ENCODE data around the gene KISS1.

KISS1 gene

DNA sequence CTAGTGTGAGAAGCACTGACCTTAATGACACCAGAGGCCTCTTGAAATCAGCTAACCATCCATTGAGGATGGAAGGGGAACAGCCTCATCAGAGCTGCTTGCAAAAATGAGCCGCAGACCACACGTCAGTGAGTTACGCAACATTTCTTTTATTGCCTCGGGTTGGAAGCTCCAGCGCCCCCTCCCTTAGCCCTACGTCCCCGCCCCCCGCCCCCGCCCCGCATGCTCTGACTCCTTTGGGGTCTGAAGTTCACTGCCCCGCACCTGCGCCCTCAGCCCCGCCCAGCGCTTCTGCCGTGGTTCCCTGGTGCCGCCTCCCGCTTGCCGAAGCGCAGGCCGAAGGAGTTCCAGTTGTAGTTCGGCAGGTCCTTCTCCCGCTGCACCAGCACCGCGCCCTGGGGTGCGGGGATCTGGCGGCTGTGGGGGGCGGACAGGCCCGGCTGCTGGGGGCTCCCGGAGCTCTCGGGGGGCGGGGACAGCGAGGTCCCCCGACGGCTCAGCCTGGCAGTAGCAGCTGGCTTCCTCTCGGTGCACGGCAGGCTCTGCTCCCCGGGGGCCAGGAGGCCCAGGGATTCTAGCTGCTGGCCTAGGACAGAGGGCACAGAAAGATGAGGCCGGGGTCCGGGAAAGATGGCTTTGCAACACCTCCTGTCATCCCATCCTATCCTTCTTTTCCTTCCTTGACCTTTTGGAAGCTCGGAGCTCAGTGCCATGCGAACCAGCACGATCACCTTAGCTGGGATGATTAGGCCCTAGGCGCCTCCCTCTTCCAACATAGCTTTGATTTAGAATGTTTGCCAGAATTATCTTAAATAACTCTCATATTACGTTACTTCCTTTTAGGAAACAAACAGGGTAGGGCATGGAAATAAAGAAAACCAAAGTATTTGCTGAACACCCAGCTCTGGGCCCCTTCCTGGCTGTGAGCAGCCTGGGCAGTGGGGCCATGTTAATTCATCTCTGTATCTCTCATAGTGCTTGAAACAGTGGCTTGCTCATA lies 5.8 kb downstream of the KISS1 start:
- peak; percentile 56 for DNase-seq

DNA sequence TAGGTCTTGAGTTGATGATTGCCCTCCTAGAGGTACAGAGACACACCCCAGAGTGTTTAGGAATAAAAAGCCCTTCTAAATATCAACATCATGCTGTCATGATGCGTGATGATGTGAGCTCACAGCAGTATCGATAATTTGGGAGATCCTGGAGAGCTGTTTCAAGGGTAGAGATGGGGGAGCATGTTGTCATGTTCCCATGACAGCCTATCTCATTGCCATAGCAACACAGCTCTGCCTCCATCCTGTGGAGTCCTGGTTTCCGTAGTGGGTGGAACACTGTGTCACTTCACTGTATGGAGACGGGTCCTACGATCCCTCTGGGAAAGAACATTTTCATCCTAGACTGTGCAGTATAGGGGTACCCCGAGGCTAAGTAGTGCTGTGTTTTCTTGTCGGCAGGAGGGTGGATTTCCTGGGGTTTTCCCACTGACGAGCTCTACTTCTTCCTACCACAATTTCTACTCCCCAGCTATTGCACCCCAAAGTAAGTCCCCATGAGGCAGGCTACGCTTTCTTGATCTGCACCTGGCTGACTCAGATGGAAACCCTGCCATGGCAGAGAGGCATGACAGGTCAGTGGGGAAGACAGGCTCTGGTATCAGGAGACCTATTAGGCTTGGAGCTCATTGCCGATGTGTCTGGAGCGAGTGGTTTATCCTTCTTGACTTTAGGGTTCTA lies 7.2 kb downstream of the KISS1 start:
- no peak for DNase-seq

DNA sequence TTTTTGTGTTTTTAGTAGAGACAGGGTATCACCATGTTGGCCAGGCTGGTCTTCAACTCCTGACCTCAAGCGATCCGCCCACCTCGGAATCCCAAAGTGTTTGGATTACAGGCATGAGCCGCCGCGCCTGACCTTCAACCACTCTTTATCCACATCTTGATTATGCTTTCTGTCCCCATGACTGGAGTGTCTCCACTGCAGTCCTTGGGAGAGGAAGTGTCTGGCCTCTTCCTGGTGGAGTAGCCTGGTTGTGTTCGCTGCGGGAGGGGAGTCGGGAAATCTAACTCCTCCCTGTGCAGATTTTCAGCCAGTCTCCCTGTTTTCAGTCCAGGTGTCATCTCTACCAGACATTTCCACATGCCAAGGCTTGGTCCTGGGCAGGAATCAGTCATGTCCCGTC lies 9.7 kb downstream of the KISS1 start:
- DNase-seq: no peak

DNA sequence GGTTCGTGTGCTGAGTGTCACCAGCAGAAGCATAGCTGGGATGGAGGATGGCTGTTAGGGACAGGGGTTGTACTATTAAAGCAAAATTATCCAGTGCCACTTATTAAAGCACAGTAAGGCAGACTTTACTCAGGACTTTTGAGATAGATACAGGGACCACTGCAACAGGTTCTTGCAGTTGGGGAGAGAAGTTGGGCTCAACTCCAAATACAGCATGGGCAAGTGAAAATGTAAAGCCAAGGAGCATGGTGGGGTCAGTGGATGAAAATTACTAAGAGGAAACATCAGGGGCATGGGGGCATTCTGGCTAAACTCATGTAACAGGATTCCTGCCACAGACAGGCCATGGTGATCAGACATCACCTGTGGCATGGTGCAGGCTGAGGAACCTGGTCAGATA lies 15.2 kb downstream of the KISS1 start:
- DNase-seq: no peak

DNA sequence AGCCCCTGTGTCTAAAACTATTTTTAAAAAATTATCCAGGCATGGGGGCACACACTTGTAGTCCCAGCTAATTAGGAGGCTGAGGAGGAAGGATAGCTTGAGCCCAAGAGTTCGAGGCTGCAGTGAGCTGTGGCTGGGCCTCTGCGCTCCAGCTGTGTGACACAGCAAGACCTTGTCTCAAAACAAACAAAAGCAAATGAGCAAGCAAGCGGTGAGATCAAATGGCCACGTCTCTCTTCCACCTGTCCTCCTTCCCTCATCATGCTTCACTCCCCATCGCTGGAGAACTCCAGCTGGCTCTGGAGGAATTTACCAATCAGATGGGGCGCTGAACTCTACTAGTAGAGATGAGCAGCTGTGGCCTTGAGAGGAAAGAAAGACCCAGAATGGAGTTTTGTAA lies 16.2 kb downstream of the KISS1 start:
- DNase-seq: no peak

DNA sequence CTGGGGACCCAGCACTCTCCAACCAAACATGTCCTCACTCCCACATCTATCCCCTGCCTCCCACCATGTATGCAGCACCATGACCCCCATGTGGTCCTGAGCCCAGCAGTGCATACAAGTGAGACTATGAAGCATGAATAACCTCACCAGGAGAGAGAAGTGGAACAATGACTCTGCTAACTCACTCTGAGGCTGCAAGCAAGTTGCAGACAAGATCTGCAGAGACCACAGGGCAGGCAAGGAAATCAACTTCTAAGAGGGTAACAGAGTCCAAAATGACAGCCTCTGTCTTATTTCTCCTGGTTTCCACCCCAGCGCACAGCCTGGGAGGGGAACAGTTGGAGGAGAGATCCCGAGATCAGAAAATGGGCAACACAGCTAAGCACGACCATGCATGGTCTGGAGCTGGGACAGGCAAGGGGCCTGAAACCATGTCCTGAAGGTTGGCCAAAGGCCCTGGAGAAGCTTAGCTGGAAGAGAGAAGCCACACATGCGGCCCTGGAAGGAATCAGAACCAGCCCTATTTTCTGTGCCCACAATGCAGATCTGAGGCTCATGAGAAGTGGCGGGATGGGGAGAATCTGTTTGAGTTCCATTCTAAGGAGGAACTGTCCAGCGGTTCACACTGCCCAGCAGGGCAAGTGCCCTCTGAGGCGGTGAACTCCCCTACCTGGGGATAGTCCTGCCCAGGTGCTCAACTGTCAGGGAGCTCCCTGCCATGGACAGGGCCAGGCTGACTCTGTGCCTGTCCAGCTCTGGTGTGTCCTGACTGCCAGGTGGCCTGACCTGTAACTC lies 17.6 kb downstream of the KISS1 start:
- no peak for DNase-seq

DNA sequence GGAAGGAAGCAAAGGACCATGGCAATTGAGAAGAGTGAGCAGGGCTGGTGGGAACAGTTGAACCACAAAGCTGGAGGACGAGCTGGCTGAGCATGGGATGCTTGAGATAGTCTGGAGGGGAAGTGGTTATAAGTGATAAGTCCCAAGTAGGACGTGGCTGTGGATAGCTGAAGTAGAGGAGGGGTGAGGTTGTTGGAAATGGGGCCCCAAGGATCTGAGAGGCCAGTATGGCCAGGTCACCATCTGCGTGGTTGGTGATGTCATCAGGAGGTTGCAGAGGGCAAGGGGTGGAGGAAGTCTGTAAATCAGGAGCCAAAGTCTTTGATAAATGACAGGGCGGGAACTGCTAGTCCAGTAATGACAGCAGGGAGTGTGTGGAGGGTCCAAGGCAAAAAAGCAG lies 19.2 kb downstream of the KISS1 start:
- DNase-seq: no peak

DNA sequence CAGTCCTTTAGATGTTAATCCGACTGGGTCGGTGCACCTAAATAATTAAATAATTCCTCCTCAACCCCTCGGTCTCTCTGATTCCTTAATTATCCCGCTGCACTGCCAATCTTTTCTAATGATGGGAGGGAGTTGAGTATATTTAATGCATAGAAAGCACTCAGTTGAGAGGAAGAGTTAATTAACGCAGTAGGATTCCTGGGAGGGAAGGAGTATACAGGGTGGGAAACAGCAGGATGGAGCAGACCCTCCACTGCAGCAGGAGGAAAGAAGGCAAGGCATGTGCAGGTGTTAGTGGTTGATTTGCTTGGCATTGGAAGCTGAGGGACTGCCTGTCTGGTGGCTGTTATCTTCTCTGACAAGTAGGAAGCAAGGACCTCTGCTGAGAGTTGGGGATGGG lies 20.2 kb downstream of the KISS1 start:
- no peak for DNase-seq

DNA sequence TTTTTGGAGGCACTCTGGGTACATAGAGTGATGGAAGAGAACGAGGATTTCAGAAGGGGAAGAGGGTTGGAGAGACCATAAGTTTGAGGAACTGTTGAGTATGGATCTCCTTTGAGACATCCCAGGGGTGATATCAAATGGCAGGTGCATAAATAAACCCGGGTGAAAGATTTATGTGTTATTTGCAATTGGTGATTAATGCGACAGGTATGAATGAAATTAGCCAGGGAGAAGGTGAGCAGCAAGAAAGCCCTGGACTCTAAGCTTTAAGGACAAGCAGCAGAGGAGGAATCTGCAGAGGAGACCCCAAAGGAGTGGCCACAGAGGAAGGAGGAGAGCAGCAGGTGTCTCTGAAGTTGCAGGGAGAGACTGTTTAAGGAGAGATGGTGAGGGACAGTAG lies 21.3 kb downstream of the KISS1 start:
- DNase-seq: no peak

DNA sequence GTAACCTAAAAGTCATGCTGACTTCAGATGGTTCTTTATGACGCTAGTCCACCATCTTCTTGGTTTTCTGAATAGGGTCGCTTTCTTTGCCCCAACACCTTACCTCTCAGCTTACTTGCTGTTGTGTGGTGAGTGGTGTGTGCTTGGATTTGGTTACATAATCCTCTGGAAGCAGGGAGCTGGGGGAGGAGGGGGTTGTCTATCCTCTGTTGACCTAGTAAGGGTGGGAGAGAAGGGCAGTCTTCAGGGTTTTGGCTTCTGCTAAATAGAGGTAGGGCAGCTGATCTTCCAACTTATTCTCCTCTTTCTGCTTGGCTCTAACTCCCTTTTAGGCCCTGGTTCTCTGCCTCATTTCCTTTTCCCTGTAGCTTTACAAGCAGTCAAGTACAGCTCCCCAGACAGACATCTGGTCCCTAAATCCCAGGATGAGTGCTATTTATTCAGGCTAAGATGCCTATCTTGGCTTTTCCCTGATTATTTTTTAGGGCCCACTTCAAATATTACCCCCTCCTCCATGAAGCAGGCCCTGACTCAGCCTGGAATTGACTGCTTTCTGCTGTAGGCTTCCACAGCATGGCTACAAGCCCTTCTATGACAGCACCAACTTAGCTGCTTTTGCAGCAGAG lies 23.8 kb downstream of the KISS1 start:
- no peak for DNase-seq

DNA sequence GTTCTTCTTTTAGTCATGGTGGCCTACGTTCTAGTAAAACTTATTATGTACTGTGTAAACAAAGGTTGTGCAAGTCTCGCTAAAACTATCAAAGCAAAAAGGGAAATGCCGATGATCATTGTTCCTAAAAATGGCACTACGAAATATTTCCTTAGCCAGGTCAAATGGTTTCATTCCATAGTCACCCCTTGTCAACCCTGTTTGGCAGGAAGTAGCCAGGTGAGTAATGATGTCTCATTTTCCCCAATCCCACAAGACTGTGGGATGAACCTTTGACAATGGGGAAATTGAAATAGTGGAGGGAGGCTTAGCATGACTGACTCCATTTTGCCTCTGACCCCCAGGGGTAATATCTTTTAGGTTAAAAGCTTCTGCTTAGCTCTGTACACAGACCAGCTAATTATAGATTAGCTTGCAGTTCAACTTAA lies 24.5 kb downstream of the KISS1 start:
- no peak for DNase-seq

DNA sequence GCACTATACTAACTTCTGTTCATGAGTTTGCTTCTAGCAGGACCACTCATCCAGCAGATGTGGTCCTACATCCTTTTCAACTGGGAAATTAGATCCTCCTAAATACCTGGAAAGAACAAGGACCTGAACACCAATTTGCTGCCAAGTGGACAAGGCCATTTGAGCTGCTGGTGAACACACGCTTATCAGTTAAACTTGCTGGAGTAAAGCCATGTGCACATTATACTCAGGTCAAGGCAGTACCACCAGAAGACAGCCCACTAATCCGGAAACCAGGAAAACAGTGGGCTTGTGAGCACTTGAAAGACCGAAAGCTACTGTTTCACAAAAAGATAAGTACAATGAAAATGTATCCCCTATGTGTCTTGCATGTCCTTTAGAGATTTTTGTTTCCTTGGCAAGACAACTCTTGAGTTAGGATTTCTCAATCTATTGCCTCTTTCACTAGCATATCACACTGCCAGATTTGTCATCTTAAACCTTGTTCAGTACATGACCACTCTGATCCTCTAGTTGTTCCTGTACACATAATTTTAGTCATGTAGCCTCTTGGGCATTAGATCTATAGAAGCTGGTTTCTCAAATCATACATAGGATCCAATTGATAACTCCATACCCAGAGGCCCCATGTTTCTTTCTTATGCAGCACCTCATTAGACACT lies 25.7 kb downstream of the KISS1 start:
- DNase-seq: no peak

DNA sequence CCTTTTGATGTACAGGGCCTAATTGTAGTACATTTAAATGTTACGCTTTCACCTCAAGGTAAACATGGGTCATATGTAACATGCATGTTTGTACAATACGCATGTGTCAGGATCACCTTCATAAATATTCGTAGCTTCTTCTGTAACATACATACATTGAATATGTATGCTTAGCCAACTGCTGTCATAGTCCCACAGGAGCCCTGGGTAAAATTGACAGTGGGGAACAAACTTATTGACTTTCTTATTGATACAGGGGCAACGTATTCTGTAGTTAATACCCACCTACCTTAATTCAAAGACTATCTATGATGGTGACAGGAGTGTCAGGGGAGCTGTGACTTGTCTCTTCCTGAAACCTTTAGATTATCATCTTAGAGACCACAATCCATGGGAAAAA lies 26.4 kb downstream of the KISS1 start:
- DNase-seq: no peak

DNA sequence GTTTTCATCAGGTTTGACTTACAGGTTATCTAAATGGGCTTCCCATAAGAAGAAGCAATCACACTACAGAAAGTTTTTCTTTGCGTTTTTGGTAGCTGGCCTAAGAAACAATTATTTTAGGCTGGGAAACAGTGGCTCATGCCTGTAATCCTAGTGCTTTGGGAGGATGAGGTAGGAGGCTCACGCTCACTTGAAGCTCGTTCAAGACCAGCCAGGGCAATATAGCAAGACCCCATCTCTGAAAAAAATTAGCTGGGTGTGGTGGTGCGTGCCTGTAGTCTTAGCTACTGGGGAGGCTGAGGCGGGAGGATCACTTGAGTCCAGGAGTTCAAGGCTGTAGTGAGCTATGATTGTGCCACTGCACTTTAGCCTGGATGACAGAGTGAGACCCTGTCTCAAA lies 28.6 kb downstream of the KISS1 start:
- no peak for DNase-seq

DNA sequence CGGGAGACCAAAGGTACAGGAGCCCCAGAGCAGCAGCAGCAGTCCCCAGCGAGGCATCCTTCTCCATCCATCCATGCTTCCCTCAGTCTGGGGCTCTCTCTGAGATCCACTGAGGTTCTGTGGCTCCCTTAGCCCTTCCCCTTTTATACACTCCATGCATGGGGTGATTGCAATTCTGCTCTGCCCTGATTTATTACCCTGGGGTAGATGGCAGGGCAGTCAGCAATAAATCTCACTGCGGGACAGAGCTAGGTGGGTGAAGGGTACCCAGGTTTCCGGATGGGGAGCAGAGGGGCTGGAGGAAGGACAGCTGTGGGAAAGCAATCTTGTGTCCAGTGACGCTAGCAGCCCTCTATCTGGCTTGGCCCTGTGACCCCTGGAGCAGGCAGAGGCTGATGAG lies 30.1 kb downstream of the KISS1 start, which contains the start of gene REN:
TSS of gene REN (minus strand) at position 119 of the 400 bp plus-strand sequence. CDS start at position 75, 44 bp downstream.
- DNase-seq: no peak

DNA sequence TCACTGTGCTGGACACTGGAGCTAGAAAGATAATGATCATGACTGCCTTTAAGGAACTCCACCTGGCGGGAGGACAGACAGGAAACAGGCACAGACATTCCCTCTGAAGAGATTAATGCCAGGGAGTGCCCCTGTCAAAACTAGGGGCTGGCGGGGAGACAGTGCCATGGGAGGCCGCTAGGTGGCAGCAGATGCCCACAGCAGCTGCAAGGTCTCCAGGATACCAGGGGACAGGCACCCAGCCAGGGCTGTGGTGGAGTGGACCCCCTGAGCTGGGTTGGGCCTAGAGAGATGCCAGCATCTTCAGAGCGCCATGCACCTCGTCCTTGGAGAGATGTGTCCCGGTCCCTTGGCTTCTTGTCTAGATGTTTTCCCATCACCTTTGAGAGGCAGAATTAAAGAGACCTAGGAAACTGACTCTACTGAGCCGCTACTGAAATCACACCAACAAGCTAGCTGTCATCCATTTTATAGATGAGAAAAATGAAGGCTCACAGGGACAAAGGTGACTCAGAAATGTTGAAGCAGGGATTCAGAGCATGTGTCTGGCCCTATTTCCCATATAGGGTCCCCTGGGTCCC lies 33.7 kb downstream of the KISS1 start:
- peak; percentile 95 for DNase-seq

DNA sequence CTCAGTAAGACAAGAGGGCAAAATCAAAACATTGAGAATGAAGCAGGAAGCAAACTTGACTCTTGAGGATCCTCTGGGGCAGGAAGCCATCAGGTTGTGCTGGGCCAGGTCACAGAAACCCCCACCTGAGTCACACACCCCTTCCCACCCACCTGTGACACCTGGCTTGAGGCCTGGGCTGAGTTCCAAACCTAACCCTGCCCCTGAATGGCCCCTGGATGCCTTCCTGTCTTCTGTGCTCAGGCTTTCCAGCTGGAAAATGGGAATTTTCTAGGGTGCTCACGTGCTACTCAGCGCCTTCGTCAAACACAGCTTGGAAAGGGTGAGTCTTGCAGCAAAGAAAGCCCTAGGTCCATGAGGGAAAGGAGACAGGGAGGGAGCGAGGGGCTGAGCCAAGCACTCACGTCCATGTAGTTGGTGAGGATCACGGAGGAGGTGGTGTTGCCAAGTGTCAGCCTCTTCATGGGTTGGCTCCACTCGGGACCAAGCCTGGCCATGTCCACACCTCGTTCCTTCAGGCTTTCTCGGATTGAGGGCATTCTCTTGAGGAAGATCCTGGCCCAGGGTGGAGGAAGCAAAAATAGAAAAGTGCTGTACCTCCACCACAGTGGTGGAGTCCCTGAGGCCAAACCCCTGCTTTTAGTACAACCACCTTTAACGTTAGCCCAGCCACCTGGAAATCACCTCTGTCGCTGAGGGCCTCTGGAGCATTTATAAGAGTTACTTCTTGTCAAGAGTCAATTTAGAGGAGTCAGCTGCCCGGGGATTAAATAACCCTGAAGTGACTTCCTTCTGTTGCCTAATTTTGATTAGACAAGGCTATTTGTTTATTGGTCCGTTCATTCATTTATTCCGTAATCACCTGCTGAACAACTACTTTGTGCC lies 34.4 kb downstream of the KISS1 start:
- no peak for DNase-seq

DNA sequence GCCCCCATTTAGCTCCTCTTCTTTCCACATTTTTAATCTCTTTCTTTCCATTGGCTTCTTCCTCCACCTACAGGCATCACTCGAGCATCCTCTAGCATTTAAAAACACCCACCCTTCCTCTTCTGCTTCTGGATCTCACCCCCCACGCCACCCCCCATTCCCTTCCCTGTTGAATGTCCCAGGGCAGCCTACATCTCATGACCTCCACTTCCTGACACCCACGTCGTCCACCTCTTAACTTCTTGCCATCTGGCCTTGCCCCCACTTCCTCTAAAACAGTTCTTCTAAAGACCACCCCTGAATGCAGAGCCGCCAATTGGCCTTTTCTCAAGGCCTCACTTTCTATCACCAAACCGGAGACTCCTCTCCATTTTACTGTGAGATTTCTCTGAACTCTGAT lies 38.3 kb downstream of the KISS1 start:
- no peak for DNase-seq

DNA sequence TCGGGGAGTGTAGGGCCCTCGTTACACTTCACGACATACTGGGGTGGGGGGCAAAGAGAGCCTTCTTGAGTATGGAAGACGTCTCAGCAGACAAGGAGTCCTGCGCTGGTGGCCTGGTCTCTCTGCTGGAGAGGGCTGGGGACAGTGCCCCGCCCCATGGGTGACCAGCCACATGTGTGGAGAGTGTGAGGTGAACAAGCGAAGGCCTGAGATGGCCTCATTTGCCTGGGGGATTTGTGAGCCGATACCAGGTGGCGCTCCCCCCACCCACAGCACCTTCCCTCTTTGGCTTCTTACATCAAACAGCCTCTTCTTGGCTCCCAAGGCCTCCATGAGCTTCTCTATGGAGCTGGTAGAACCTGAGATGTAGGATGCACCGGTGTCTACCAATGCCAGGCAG lies 40.4 kb downstream of the KISS1 start:
- no peak for DNase-seq

DNA sequence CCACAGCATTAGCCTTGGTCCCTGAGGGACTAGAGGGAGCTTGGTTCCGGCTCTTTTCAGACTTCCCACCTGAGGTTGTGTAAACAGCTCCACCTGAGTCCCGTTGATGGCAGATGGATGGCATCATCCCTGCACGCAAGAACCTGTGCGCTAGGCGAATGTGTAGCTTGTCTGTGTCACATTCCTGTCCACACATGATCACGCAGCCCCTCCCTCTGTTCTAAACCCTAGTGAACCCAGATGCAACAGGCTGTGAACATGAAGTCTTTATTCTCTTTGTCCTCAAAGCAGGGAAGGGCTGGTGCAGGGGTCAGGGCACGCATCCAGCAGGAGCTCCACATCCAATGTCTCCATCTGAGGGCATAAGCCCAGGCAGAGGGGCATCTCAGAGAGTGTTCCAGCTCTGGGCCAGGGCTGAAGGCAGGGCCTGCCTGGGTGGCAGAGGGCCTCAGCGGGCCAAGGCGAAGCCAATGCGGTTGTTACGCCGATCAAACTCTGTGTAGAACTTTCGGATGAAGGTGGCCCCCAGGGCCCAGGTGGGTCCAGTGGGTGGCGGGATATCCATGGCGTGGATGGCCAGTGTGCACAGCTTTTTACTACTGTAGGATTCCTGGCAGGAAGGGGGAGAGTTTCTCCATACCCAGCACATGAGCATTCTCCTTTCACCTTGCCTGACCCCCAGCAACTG lies 41.6 kb downstream of the KISS1 start:
- DNase-seq: no peak
